ENCODE data around the gene POU3F4.
A peak's percentile ranks its signal among the peaks of the same experiment; 100 is the strongest.

POU3F4 gene

DNA sequence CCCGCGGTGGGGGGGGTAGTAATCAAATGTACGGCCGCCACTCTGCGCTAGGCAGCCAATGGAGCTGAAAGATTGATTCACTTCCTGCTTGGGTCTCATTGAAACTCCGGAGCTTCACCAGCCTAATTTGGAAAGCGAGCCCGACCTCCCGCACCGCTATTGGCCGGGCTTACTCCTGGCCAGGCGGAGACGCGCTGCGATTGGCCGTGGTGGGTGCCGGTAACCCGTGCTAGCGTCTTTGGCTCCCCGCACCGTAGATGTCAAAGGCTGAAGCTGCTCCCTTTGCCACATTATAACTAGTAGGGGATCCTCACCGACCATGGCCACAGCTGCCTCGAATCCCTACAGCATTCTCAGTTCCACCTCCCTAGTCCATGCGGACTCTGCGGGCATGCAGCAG, at the start of gene POU3F4:
POU3F4 (plus strand) TSS at position 285 of the 400 bp plus-strand sequence; CDS start at position 320, 35 bp downstream.
- TF ChIP-seq, protein P1, sequence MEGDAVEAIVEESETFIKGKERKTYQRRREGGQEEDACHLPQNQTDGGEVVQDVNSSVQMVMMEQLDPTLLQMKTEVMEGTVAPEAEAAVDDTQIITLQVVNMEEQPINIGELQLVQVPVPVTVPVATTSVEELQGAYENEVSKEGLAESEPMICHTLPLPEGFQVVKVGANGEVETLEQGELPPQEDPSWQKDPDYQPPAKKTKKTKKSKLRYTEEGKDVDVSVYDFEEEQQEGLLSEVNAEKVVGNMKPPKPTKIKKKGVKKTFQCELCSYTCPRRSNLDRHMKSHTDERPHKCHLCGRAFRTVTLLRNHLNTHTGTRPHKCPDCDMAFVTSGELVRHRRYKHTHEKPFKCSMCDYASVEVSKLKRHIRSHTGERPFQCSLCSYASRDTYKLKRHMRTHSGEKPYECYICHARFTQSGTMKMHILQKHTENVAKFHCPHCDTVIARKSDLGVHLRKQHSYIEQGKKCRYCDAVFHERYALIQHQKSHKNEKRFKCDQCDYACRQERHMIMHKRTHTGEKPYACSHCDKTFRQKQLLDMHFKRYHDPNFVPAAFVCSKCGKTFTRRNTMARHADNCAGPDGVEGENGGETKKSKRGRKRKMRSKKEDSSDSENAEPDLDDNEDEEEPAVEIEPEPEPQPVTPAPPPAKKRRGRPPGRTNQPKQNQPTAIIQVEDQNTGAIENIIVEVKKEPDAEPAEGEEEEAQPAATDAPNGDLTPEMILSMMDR (IDR thresholded peaks at IDR 0.05; ENCODE audit: low read depth, low read length) = no peak
- no peak for DNase-seq (ENCODE audit: extremely low read depth, low read depth)

DNA sequence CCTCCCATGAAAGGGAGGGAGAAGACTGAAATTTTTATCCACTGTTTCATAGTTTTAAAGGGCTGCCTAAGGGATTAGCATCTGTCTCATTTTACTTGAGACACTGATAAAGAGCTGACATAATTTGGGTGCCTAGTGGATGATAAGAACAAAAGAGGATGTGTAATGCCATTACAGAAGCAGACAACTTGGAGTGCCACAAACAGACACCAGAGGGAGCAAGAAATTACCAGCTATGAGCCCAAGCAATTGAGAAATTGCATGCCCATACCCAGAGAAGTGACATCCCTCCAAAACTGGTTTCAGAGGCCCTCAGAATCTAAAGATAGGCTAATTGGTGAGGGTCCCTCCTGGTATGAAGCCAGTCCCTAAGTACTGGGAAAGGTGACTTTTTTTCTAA, 38.5 kb upstream of the POU3F4 start:
- no peak for DNase-seq (ENCODE audit: extremely low read depth, low read depth)

DNA sequence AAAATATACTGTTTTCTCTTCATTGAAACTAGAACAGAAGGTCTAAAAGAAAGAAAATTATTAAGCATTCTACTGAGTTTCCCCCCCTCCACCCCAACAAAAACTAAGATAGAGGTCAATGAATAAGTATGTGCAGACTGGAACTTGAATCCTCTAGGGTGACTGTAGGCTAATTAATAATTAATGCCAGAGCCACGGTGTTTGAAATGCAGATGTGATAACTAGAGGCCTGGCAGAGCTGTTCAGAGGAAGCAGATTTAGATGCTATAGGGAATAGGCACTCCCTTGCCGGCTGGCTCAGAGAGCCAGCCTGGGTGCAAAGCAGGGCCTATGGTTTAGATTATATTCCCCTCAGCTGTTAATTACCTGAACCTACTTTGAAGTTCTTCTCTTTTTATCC, 12.2 kb upstream of the POU3F4 start:
- no peak for DNase-seq (ENCODE audit: extremely low read depth, low read depth)
- TF ChIP-seq, protein P1 (IDR thresholded peaks at IDR 0.05; ENCODE audit: low read depth, low read length) = no peak

More for the DNA sequence above, 38.5 kb upstream of the POU3F4 start:
- TF ChIP-seq, protein P1 (IDR thresholded peaks at IDR 0.05; ENCODE audit: low read depth, low read length) = peak; percentile 42

DNA sequence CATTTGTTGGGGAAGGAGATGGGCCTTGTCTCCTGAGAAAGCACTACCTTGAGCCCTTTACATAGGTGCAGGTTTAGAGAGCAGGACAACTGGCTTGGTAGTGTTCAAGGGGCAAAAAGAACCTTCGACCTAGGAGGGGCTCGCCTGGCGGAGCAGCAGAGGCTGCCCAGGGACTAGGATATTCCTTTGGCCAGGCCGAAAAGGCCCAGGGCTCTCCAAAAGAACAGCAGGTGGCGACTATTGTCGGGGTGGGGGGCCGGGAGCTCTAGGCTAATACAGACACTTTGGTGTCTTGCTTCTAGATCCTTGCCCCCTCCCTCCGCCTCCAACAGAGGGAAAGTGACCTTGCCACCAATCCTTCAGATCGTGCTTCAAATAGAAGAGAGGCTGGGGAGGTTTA, 7.1 kb upstream of the POU3F4 start:
- TF ChIP-seq, protein P1 (IDR thresholded peaks at IDR 0.05; ENCODE audit: low read depth, low read length) = no peak
- DNase-seq (ENCODE audit: extremely low read depth, low read depth) = no peak

DNA sequence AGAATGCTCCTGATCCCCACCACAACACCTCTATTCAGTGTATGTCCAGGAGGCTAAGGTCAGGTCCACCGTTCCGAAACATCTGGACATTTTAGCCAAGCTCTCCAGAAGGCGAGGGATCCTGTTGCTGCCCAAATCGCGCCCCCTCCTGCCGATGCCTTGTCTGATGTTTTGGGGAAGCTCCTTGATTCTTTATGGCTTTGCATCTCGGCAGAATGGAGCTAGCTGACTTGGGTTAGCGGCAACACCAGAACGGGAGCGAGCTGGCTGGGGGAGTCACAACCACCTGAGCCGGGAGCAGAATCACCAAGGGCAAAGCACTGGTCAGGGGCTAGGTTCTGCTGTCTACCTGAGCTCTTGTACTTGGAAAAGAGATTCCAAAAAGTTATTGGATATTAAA, 6.6 kb upstream of the POU3F4 start:
- TF ChIP-seq, protein P1 (IDR thresholded peaks at IDR 0.05; ENCODE audit: low read depth, low read length) = no peak
- no peak for DNase-seq (ENCODE audit: extremely low read depth, low read depth)

DNA sequence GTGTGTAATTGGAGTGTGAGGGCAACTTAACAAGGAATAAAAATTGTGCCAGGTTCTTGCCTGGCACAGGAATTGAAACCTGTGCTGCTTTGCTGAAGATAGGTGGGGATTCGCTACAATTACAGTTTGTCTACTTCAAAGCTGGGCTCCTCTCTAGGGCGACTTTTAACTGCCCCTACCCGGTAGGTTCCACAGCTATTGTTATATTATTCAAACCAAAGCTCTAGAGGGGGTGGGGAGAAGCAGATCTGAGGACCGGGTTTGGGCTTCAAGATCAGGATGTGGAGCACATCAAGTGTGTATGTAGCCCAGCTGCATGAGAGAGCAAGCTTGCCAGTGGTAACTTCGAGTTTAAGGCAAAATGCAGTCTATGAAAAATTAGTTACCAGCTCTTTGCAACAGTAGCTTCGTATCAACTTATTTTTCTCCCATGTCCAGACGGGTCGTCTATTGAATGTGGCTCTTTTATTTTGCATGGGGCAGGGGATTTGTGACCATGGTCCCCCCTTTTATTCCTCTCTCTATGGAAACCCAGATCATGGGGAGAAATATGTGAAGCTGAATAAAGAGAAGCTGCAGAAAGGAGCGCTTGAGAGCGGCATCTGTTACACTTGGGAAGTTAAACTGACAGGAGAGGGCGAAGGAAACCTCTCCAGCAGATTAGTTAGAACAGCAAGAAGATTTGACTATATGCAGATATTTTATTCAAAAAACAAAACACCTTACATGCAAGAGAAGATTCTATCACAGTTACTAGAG, 3.2 kb upstream of the POU3F4 start:
- TF ChIP-seq, protein P1 (IDR thresholded peaks at IDR 0.05; ENCODE audit: low read depth, low read length) = no peak
- DNase-seq (ENCODE audit: extremely low read depth, low read depth) = no peak

DNA sequence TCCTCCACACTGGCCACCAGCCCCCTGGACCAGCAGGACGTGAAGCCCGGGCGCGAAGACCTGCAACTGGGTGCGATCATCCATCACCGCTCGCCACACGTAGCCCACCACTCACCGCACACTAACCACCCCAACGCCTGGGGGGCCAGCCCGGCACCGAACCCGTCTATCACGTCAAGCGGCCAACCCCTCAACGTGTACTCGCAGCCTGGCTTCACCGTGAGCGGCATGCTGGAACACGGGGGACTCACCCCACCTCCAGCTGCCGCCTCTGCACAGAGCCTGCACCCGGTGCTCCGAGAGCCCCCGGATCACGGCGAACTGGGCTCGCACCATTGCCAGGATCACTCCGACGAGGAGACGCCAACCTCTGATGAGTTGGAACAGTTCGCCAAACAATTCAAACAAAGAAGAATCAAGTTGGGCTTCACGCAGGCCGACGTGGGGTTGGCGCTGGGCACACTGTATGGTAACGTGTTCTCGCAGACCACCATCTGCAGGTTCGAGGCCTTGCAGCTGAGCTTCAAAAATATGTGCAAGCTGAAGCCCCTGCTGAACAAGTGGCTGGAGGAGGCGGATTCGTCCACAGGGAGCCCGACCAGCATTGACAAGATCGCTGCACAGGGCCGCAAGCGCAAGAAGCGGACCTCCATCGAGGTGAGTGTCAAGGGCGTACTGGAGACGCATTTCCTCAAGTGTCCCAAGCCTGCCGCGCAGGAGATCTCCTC, 600 bp downstream of the POU3F4 start:
- TF ChIP-seq, protein P1 (IDR thresholded peaks at IDR 0.05; ENCODE audit: low read depth, low read length) = no peak
- DNase-seq (ENCODE audit: extremely low read depth, low read depth) = no peak

Measured in AG09319 (cell line).